H1 (cell line): ENCODE data around the gene LMAN1L. TPM values are rescaled to one million over a fixed set of nuclear protein-coding genes. Genes with fewer than 3 reads are reported as not detected.

ENCODE experiments used
- CBX5 ChIP-seq: fragments of 300-800, 300-1000 bp; sonication (generic); IDR thresholded peaks from 2 replicates; pipeline ENCODE4 v1.7.1; 2016; ENCODE audit warnings: antibody characterized with exemption, low read length, low read depth
- CHD7 ChIP-seq: fragments of 300-600 bp; sonication (generic); IDR thresholded peaks from 2 replicates; pipeline ENCODE4 v1.7.1; 2012; ENCODE audit warnings: low read length, moderate library complexity, mild to moderate bottlenecking, inconsistent platforms; ENCODE audit not compliant: insufficient replicate concordance
- GABPA ChIP-seq: IDR thresholded peaks from 2 replicates; pipeline ENCODE4 v1.6.1; 2011; ENCODE audit warnings: mild to moderate bottlenecking, low read length, moderate library complexity, borderline replicate concordance; ENCODE audit not compliant: insufficient read depth
- KDM5A ChIP-seq: fragments of 200-600 bp; IDR thresholded peaks from 2 replicates; pipeline ENCODE4 v1.7.1; 2012; ENCODE audit warnings: mild to moderate bottlenecking, low read length, inconsistent platforms, mixed read lengths
- RFX5 ChIP-seq: IDR thresholded peaks from 2 replicates; pipeline ENCODE4 v1.6.1; 2011; ENCODE audit warnings: low read depth, low read length, improper control_type of control experiment, borderline replicate concordance
- USF2 ChIP-seq: IDR thresholded peaks from 2 replicates; pipeline ENCODE4 v1.6.1; 2011; ENCODE audit warnings: low read length, improper control_type of control experiment
- polyA plus RNA-seq, 7 experiments: library from polyadenylated mRNA; depleted of rRNA in 3 of 7; stranded (reverse) in 5 of 7; unstranded in 2 of 7; fragments of >200 nt in 5 of 7; fragments of 200-250 nt in 2 of 7; gene quantifications; 1 replicate in 5 of 7; 2 replicates in 1 of 7; 4 replicates in 1 of 7; pipeline versions ENCODE4 v1.2.1 to v1.2.3, GENCODE V29; 2011 to 2013; ENCODE audit warnings: missing spikeins in 2 of 7, mixed read lengths in 2 of 7
- total RNA-seq: library from RNA; stranded (reverse); fragmentation: NEBNext Ultra II Directional; extraction: Animal tissue kit (Norgen Biotek cat#: 25700); gene quantifications from 2 replicates; pipeline ENCODE4 v1.2.1, GENCODE V29; 2021

LMAN1L gene
- total and polyA plus RNA-seq, 2 of the 8 experiments (the other 6 are each of a cell fraction or from before 2014, with no cell fraction given): not detected

DNA sequence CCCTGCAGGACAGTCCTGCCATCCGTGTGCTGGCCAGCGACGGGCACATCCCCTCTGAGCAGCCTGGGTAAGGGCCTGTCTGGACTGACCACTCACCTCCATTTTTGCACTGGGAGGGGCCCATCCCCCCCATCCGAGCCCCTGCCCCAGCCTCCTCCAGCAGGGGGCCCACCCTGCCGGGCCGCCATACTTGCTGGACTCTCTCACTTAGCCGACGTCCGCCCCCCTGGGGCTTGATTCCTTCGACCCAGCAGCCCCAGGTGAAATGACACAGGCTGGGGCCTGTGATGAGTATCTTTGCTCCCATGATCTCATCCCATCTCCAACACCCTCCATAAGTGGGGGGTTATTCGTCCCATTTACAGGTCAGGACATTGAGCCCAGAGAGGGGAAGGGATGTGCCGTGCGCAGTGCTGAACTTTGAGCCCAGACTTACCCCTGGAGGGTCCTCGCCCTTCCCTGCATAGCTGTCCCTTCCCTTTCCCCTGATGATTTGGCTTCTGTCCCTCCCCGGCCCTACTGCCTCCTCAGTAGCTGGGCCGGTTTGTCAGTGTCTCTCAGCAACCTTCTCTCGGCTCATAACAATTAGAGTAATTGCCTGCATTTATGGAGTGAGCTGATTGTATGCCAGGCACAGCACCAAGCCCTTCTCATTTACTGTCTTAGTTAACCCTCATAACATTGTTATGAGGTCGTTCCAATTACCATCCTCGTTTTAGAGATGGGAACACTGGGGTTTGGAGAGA, 4.2 kb downstream of the LMAN1L start (continued):
- no peak for TF ChIP-seq RFX5
- no peak for TF ChIP-seq USF2
- no peak for TF ChIP-seq GABPA
- TF ChIP-seq KDM5A: no peak
- no peak for TF ChIP-seq CHD7
- TF ChIP-seq CBX5: no peak
